Muscle layer of colon (tissue), 2 donors: ENCODE data around the gene POLR2M.

Experiments used
- H3K27ac ChIP-seq: one replicate; pipeline ENCODE4 v1.7.0; 2013; ENCODE audit warnings: low read depth, mild to moderate bottlenecking, low read length, moderate library complexity
- H3K27me3 ChIP-seq, 2 donors: one replicate each; pipeline ENCODE4 v1.7.0; 2013; ENCODE audit warnings: low read length in 2 of 2, mild to moderate bottlenecking in 2 of 2; ENCODE audit not compliant: insufficient read depth in 2 of 2, control insufficient read depth in 1 of 2
- H3K36me3 ChIP-seq: one replicate; pipeline ENCODE4 v1.7.0; 2013; ENCODE audit warnings: mild to moderate bottlenecking, low read length; ENCODE audit not compliant: insufficient read depth
- H3K4me1 ChIP-seq: one replicate; pipeline ENCODE4 v1.7.0; 2013; ENCODE audit warnings: mild to moderate bottlenecking, low read length; ENCODE audit not compliant: insufficient read depth
- H3K4me3 ChIP-seq, 2 donors: one replicate each; pipeline ENCODE4 v1.7.0; 2013; ENCODE audit warnings: low read length in 2 of 2, low read depth in 1 of 2, mild to moderate bottlenecking in 1 of 2, moderate library complexity in 1 of 2
- H3K9ac ChIP-seq: one replicate; pipeline ENCODE4 v1.7.0; 2013; ENCODE audit warnings: low read length
- H3K9me3 ChIP-seq: one replicate; pipeline ENCODE4 v1.7.0; 2013; ENCODE audit warnings: mild to moderate bottlenecking, low read length
- donor health status: abdominal sarcoma.
- donor health status: Adenocarcinoma of cecum.

POLR2M gene

DNA sequence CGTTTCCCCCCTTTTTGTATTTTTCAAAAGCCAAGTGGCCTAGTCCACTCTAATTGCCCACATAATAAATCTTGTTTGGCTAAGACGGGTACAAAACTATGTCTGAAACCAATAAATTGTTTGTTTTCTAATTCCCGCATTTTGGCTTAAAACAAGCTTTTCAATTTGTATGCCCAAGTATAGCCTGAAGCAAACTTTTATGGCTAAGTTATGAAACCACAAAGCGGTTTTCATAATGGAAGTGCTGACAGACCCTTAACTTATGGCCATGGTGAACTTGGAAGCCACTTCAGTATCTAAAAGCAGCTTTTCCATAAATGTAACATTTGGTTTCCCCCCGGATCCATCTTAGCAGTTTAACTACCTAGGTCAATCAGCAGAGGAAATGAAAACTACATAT, 29.9 kb upstream of the POLR2M start:
- H3K4me1 ChIP-seq: no peaks in the 10 kb centered on the region

GRCh38 chr15:57677204-57677603, 29.3 kb upstream of the POLR2M start:
- Histone ChIP-seq H3K9ac (no peak overlapping the region), H3K4me3 (no peak overlapping the region), H3K27ac (no peak overlapping the region), H3K4me1 (no peaks in the 10 kb centered on the region), H3K27me3 (no peaks in the 10 kb centered on the region), H3K9me3 (no peaks in the 10 kb centered on the region), H3K36me3 (no peaks in the 10 kb centered on the region)

More for the DNA sequence above, 29.9 kb upstream of the POLR2M start:
- H3K4me3 ChIP-seq: no peak overlapping the region
- no peaks in the 10 kb centered on the region for H3K9me3 ChIP-seq
- no peak overlapping the region for H3K9ac ChIP-seq
- no peak overlapping the region for H3K27ac ChIP-seq
- H3K27me3 ChIP-seq: no peaks in the 10 kb centered on the region
- no peaks in the 10 kb centered on the region for H3K36me3 ChIP-seq

- Histone ChIP-seq H3K27me3 (no peaks in the 10 kb centered on the region), H3K9me3 (no peaks in the 10 kb centered on the region), H3K36me3 (no peaks in the 10 kb centered on the region), H3K4me1 (peaks cover 20% of the 10 kb centered on the region), H3K27ac (no peak overlapping the region), H3K4me3 (no peak overlapping the region), H3K9ac (no peak overlapping the region)
These were observed 26.5 kb upstream of the POLR2M start for GRCh38 chr15:57680021-57680420.

- Histone ChIP-seq H3K4me3 (no peak overlapping the region), H3K36me3 (no peaks in the 10 kb centered on the region), H3K27me3 (no peaks in the 10 kb centered on the region), H3K9me3 (no peaks in the 10 kb centered on the region), H3K27ac (no peak overlapping the region), H3K9ac (no peak overlapping the region), H3K4me1 (peaks cover 20% of the 10 kb centered on the region)
These were observed 25.5 kb upstream of the POLR2M start for GRCh38 chr15:57681011-57681410.

DNA sequence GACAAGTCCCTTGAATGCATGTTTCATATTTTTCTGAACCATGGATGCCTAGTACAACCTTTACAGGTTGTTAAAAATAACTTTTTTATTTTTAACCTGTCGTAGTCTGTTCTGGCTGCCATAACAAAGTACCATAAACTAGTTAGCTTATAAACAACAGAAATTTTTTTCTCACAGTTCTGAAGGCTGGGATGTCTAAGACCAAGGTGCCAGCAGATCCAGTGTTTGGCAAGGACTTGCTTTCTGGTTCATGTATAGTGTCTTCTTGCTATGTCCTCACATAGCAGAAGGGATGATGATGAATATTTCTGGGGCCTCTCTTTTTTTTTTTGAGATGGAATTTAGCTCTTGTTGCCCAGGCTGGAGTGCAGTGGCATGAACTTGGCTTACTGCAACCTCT, 23.0 kb upstream of the POLR2M start:
- Histone ChIP-seq H3K36me3 (no peaks in the 10 kb centered on the region), H3K9me3 (no peaks in the 10 kb centered on the region)

DNA sequence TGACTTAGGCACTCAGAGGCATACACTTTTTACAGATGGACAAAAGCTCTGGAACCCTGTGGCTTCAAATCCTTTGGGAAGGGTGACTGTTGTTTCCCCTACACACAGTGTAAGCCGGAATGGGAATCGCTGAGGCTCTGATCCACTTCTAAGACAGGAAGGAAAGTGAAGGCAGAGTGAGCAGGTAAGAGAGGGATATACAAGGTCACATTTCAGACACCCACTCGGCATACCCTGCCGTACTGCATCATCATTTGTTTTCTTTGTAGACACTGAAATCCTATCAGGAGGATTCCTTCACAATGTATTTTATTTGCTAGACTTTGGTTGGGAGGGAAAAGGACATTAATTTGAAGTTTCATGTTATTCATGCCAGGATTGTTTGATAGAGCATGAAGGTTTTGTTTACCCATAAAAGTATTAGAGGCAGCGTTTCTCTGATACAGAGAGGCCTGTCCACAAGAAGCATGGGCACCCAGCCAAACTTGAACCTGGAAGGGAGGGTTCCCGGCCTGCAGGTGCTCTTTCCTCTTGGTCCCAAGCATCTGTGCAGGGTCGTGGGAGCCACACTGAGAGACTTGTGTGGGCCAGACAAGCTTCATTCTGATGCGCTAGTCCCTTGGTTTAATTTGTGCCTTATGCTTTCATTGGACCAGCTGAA, 21.9 kb upstream of the POLR2M start:
- H3K4me1 ChIP-seq: peaks cover 20% of the 10 kb centered on the region
- no peak overlapping the region for H3K4me3 ChIP-seq
- H3K27me3 ChIP-seq: no peaks in the 10 kb centered on the region
- H3K9ac ChIP-seq: no peak overlapping the region
- H3K36me3 ChIP-seq: no peaks in the 10 kb centered on the region
- H3K9me3 ChIP-seq: no peaks in the 10 kb centered on the region
- no peak overlapping the region for H3K27ac ChIP-seq

More for the DNA sequence above, 23.0 kb upstream of the POLR2M start:
- H3K27ac ChIP-seq: no peak overlapping the region
- no peaks in the 10 kb centered on the region for H3K27me3 ChIP-seq
- H3K9ac ChIP-seq: no peak overlapping the region
- H3K4me1 ChIP-seq: peaks cover 20% of the 10 kb centered on the region
- H3K4me3 ChIP-seq: no peak overlapping the region

- Histone ChIP-seq H3K9me3 (no peaks in the 10 kb centered on the region), H3K36me3 (no peaks in the 10 kb centered on the region), H3K9ac (no peak overlapping the region), H3K4me3 (no peak overlapping the region), H3K4me1 (peaks cover 20% of the 10 kb centered on the region), H3K27me3 (no peaks in the 10 kb centered on the region), H3K27ac (no peak overlapping the region)
These were observed 21.0 kb upstream of the POLR2M start for GRCh38 chr15:57685306-57686095.

GRCh38 chr15:57686657-57687056, 19.9 kb upstream of the POLR2M start:
- Histone ChIP-seq H3K36me3 (no peaks in the 10 kb centered on the region), H3K9me3 (no peaks in the 10 kb centered on the region), H3K27me3 (no peaks in the 10 kb centered on the region), H3K27ac (no peak overlapping the region), H3K9ac (no peak overlapping the region), H3K4me1 (peaks cover 20% of the 10 kb centered on the region), H3K4me3 (no peak overlapping the region)

DNA sequence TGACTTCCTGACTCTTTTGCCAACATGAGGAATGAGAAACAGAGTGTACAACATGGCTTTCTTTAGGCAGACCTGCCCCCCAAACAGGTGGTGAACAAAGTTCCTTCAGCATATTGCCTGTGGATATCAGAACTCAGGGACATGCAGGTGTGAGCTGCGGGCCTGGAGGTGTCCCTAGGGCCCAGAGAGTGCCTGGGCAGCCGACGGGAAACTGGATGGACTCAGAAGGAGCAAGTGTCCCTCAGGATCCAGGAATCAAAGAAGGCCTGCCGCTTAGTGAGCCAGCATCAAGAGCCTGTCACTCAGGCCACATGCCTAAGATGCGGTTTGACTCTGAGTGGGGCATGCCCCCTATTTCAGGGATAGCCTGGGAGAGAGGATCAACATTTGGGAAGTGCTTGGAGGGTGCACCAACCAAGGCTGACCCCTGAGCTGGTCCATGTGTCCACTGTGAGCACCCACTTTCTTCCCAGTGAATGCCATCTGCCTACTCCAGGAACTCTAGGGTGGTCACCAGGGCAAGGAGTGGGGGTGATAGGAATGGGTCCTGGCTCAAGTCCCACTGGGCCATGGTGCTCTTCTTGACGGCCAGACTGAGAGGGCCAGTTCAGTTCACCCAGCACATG, 16.1 kb upstream of the POLR2M start:
- H3K9ac ChIP-seq: no peak overlapping the region
- no peak overlapping the region for H3K27ac ChIP-seq
- no peak overlapping the region for H3K4me3 ChIP-seq
- no peaks in the 10 kb centered on the region for H3K36me3 ChIP-seq
- peaks cover 8% of the 10 kb centered on the region for H3K4me1 ChIP-seq
- H3K9me3 ChIP-seq: no peaks in the 10 kb centered on the region
- H3K27me3 ChIP-seq: no peaks in the 10 kb centered on the region

- Histone ChIP-seq H3K9ac (no peak overlapping the region), H3K9me3 (no peaks in the 10 kb centered on the region), H3K27me3 (no peaks in the 10 kb centered on the region), H3K36me3 (no peaks in the 10 kb centered on the region), H3K4me3 (no peak overlapping the region), H3K4me1 (peaks cover 8% of the 10 kb centered on the region), H3K27ac (no peak overlapping the region)
These were observed 15.4 kb upstream of the POLR2M start for GRCh38 chr15:57691082-57691481.

- no peak overlapping the region for H3K4me3 ChIP-seq
- H3K27ac ChIP-seq: no peak overlapping the region
- no peaks in the 10 kb centered on the region for H3K36me3 ChIP-seq
- peaks cover 8% of the 10 kb centered on the region for H3K4me1 ChIP-seq
- no peaks in the 10 kb centered on the region for H3K9me3 ChIP-seq
- no peak overlapping the region for H3K9ac ChIP-seq
- H3K27me3 ChIP-seq: no peaks in the 10 kb centered on the region
These were observed 13.8 kb upstream of the POLR2M start for GRCh38 chr15:57692709-57693108.
